ENCODE data around the gene GNAL.

DNA sequence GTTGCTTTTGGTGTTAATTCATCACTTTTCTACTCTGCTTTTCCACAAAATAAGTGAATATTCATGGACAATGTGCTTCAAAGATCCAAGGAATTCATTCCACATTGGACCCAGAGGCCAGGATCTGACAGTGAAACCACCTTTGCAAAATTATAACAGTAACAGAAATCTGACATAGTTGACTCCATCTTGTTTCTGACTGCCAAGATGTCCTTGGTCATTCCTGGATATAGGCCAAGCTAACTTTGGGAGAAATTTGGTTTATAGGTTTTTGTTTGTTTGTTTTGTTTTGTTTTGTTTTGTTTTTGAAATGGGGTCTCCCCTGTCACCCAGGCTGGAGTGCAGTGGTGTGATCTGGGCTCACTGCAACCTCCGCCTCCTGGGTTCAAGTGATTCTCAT lies 208.7 kb downstream of the GNAL start:
- TF ChIP-seq, protein P1, sequence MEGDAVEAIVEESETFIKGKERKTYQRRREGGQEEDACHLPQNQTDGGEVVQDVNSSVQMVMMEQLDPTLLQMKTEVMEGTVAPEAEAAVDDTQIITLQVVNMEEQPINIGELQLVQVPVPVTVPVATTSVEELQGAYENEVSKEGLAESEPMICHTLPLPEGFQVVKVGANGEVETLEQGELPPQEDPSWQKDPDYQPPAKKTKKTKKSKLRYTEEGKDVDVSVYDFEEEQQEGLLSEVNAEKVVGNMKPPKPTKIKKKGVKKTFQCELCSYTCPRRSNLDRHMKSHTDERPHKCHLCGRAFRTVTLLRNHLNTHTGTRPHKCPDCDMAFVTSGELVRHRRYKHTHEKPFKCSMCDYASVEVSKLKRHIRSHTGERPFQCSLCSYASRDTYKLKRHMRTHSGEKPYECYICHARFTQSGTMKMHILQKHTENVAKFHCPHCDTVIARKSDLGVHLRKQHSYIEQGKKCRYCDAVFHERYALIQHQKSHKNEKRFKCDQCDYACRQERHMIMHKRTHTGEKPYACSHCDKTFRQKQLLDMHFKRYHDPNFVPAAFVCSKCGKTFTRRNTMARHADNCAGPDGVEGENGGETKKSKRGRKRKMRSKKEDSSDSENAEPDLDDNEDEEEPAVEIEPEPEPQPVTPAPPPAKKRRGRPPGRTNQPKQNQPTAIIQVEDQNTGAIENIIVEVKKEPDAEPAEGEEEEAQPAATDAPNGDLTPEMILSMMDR (conservative IDR thresholded peaks at IDR 0.05; ENCODE audit: low read depth, low read length) = no peak
- TF ChIP-seq EZH2phosphoT487 (IDR thresholded peaks at IDR 0.05; ENCODE audit: borderline replicate concordance, low read length) = no peak
